Measurements from ENCODE around the gene GDPGP1. TPM values are rescaled to one million over a fixed set of nuclear protein-coding genes. Genes with fewer than 3 reads are reported as not detected.
"Not testable (repeated sequence)": the region's sequence is repeated elsewhere in the genome, so short reads cannot be mapped to it uniquely, and the experiment has no call there.

The GDPGP1 gene
- total RNA-seq (2021) (4.7 and 5.2 TPM in 2 replicates), Bru-seq, nascent RNA (percentile 39 among the genes with signal in this experiment), BruChase-seq, experiment 1, labeled RNA remaining after a 2-hour chase (percentile 51 among the genes with signal in this experiment), BruChase-seq, experiment 2, labeled RNA remaining after a 6-hour chase (percentile 50 among the genes with signal in this experiment)
- long read RNA-seq = 0 reads

DNA sequence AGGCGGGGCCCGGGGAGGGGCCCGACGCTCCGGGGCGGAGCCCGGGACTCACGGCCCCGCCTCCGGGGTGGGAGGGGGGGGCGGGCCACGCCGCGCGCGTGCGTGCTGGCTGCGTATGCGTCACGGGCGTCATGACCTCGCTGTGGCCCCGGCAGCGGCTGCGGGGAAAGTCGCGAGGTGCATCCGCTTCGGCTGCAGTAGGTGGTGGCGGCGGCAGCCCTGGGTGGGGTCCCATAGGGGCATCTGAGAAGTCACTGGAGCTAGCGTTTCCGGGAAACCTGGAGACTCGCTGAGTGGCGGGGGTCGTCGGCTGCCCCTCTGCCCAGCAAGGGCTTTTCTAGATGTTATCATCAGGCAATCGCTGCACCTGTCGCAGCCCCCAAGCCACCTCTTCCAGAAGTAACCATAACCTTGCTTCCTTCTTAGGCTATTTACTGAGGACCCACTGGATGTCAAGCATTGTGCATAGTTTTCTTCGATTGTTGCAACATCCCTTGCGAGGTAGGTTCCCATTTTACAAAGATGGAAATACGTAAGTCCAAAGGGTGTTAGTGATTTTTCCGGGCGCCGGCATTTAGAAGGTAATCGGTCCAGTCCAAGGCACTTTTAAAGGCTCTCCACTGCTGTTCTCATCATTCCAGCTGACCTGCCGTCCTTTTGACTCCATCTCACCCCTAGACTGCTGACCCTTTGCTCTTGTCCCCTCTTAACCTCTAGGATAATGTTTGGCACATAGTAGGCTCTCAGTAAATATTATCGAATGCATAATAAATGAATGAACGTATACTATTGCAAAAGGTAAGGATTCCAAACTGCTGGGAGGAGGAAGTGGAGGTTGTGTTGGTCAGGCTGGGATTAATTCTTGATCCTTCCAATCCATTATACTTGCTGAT, at the start of gene GDPGP1:
GDPGP1 (plus strand) TSS at position 114 of the 893 bp plus-strand sequence. CDS start 6,700 bp downstream, outside the sequence.
- BruUV-seq (replicated peaks) = TSS peak; percentile 56
- Histone ChIP-seq H3K4me1 (ENCODE audit: insufficient read depth, low read length, poor library complexity, severe bottlenecking) (peaks cover 5% of the 10 kb centered on the region), H3K36me3 (ENCODE audit: insufficient read depth, low read length, poor library complexity, severe bottlenecking) (peaks cover 10% of the 10 kb centered on the region), H3K27ac (ENCODE audit: low read depth, low read length, poor library complexity, severe bottlenecking) (peak within 1 kb of the TSS; percentile 66), H3K4me3 (ENCODE audit: low read depth, low read length, poor library complexity, severe bottlenecking) (peak within 1 kb of the TSS; percentile 58), H3K9me3 (ENCODE audit: low read depth, low read length, poor library complexity, severe bottlenecking) (no peaks in the 10 kb centered on the region), H3K27me3 (replicated peaks; ENCODE audit: insufficient read depth, low read depth, low read length, poor library complexity) (no peaks in the 10 kb centered on the region)
- CTCF ChIA-PET = interaction anchor here (0.6 to 0.9 kb wide), 4 partner anchors 147 to 642 kb away, joined by 3 to 4 read pairs (median 4); no protein-coding TSS in a partner anchor
- TF ChIP-seq CTCF (conservative IDR thresholded peaks at IDR 0.05; ENCODE audit: low read depth, low read length) (no peak), EZH2 (IDR thresholded peaks at IDR 0.05; ENCODE audit: borderline replicate concordance, low read depth, low read length, poor library complexity, severe bottlenecking) (no peak)
- intact Hi-C loops (cut with micrococcal nuclease; ENCODE audit: unreplicated experiment) = loop anchor here (1.0 kb wide), 1 partner anchor 31 kb away; the partner anchor contains the start of gene NGRN
- POLR2A ChIA-PET (ENCODE audit: low non-redundant PET) = no interaction called here
- DNase-seq (ENCODE audit: low spot score) = peak; percentile 39

GRCh38 chr15:90184786-90185704, 49.0 kb upstream of the GDPGP1 start:
- no TSS peak for BruUV-seq (replicated peaks)
- Histone ChIP-seq H3K27me3 (replicated peaks; ENCODE audit: insufficient read depth, low read depth, low read length, poor library complexity) (no peaks in the 10 kb centered on the region), H3K4me3 (ENCODE audit: low read depth, low read length, poor library complexity, severe bottlenecking) (peak overlapping the region; percentile 60), H3K36me3 (ENCODE audit: insufficient read depth, low read length, poor library complexity, severe bottlenecking) (no peaks in the 10 kb centered on the region), H3K4me1 (ENCODE audit: insufficient read depth, low read length, poor library complexity, severe bottlenecking) (no peaks in the 10 kb centered on the region), H3K27ac (ENCODE audit: low read depth, low read length, poor library complexity, severe bottlenecking) (no peak overlapping the region), H3K9me3 (ENCODE audit: low read depth, low read length, poor library complexity, severe bottlenecking) (no peaks in the 10 kb centered on the region)
- intact Hi-C loops (cut with micrococcal nuclease; ENCODE audit: unreplicated experiment) = no loop called here
- ChIA-PET POLR2A (ENCODE audit: low non-redundant PET) (no interaction called here), CTCF (no interaction called here)
- TF ChIP-seq EZH2 (IDR thresholded peaks at IDR 0.05; ENCODE audit: borderline replicate concordance, low read depth, low read length, poor library complexity, severe bottlenecking) (no peak), CTCF (conservative IDR thresholded peaks at IDR 0.05; ENCODE audit: low read depth, low read length) (no peak)
- peak; percentile 40 for DNase-seq (ENCODE audit: low spot score)

DNA sequence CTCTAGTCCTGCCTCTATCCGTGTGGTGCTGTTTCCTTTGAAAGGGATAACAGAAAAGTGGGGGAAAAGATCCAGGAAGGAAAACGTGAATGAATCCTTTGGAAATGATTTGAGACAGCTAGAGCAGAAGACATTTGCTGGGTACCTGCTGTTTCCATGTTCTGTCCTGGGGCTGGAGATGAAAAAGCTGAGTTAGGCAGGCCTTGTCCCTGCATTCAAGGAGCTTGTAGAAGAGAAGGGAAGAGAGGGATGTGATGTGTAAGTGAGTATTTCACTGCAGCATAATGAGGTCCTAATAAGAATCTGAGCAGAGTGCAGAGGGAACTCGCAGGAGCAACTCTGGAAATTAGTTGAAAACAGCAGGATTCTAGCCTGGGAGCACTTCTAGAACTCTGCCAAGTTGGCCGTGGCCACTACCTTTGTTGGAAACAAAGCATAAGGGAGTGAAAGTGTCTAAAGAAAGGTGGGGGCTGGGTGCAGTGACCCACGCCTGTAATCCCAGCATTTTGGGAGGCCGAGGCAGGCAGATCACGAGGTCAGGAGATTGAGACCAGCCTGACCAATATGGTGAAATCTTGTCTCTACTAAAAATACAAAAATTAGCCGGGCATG, 46.6 kb upstream of the GDPGP1 start:
- Histone ChIP-seq H3K27me3 (replicated peaks; ENCODE audit: insufficient read depth, low read depth, low read length, poor library complexity) (no peaks in the 10 kb centered on the region), H3K4me1 (ENCODE audit: insufficient read depth, low read length, poor library complexity, severe bottlenecking) (peaks cover 11% of the 10 kb centered on the region), H3K27ac (ENCODE audit: low read depth, low read length, poor library complexity, severe bottlenecking) (no peak overlapping the region), H3K36me3 (ENCODE audit: insufficient read depth, low read length, poor library complexity, severe bottlenecking) (no peaks in the 10 kb centered on the region), H3K4me3 (ENCODE audit: low read depth, low read length, poor library complexity, severe bottlenecking) (no peak overlapping the region), H3K9me3 (ENCODE audit: low read depth, low read length, poor library complexity, severe bottlenecking) (no peaks in the 10 kb centered on the region)
- CTCF ChIA-PET = interaction anchor here (0.5 kb wide), 1 partner anchor 27 kb away, joined by 3 read pairs; no protein-coding TSS in a partner anchor
- TF ChIP-seq EZH2 (IDR thresholded peaks at IDR 0.05; ENCODE audit: borderline replicate concordance, low read depth, low read length, poor library complexity, severe bottlenecking) (no peak), CTCF (conservative IDR thresholded peaks at IDR 0.05; ENCODE audit: low read depth, low read length) (no peak)
- no TSS peak for BruUV-seq (replicated peaks)
- no peak for DNase-seq (ENCODE audit: low spot score)
- POLR2A ChIA-PET (ENCODE audit: low non-redundant PET) = no interaction called here
- intact Hi-C loops (cut with micrococcal nuclease; ENCODE audit: unreplicated experiment) = no loop called here

DNA sequence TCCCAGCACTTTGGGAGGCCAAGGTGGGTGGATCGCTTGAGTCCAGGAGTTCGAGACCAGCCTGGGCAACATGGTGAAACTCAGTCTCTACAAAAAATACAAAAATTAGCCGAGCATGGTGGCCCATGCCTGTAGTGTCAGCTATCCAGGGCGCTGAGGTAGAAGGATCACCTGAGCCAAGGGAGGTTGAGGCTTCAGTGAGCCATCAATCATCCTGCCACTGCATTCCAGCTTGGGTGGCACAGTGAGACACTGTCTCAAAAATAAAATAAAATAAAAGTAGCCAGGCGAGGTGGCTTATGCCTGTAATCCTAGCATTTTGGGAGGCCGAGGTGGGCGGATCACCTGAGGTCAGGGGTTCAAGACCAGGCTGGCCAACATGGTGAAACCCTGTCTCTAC, 45.9 kb upstream of the GDPGP1 start:
- H3K36me3 ChIP-seq (ENCODE audit: insufficient read depth, low read length, poor library complexity, severe bottlenecking); BruUV-seq (replicated peaks); intact Hi-C loops (cut with micrococcal nuclease; ENCODE audit: unreplicated experiment); H3K9me3 ChIP-seq (ENCODE audit: low read depth, low read length, poor library complexity, severe bottlenecking); H3K4me3 ChIP-seq (ENCODE audit: low read depth, low read length, poor library complexity, severe bottlenecking); DNase-seq (ENCODE audit: low spot score); POLR2A ChIA-PET (ENCODE audit: low non-redundant PET); H3K27me3 ChIP-seq (replicated peaks; ENCODE audit: insufficient read depth, low read depth, low read length, poor library complexity); H3K27ac ChIP-seq (ENCODE audit: low read depth, low read length, poor library complexity, severe bottlenecking); CTCF ChIA-PET: not testable (repeated sequence)
- peaks cover 13% of the 10 kb centered on the region for H3K4me1 ChIP-seq (ENCODE audit: insufficient read depth, low read length, poor library complexity, severe bottlenecking)

Measured in A673 (cell line).